Measurements from ENCODE around the gene ARID1B.

Gene ARID1B

GRCh38 chr6:156776840-156777576 lies at the start of gene ARID1B:
TSS of gene ARID1B (plus strand) at chr6:156777378. CDS start at chr6:156777681, 303 bp downstream.
- peak; percentile 25 for DNase-seq

- DNase-seq, result no peak
Measured at GRCh38 chr6:156727715-156728385, 49.3 kb upstream of the ARID1B start.

GRCh38 chr6:156729248-156729647 lies 47.9 kb upstream of the ARID1B start:
- DNase-seq, result no peak

GRCh38 chr6:156731396-156731795 lies 45.8 kb upstream of the ARID1B start:
- no peak for DNase-seq

GRCh38 chr6:156735751-156736150 lies 41.4 kb upstream of the ARID1B start:
- no peak for DNase-seq

- DNase-seq, result no peak
Measured at GRCh38 chr6:156740604-156741003, 36.6 kb upstream of the ARID1B start.

- DNase-seq, result peak; percentile 31
Measured at GRCh38 chr6:156741287-156742073, 35.7 kb upstream of the ARID1B start.

- no peak for DNase-seq
Measured at GRCh38 chr6:156747715-156748114, 29.5 kb upstream of the ARID1B start.

GRCh38 chr6:156748504-156748903 lies 28.7 kb upstream of the ARID1B start:
- DNase-seq, result no peak

GRCh38 chr6:156752666-156753301 lies 24.4 kb upstream of the ARID1B start:
- no peak for DNase-seq

- DNase-seq, result no peak
Measured at GRCh38 chr6:156756630-156757610, 20.3 kb upstream of the ARID1B start.

GRCh38 chr6:156757849-156758248 lies 19.3 kb upstream of the ARID1B start:
- DNase-seq, result no peak

- no peak for DNase-seq
Measured at GRCh38 chr6:156760377-156760776, 16.8 kb upstream of the ARID1B start.

GRCh38 chr6:156762547-156762946 lies 14.6 kb upstream of the ARID1B start:
- DNase-seq, result no peak

- no peak for DNase-seq
Measured at GRCh38 chr6:156765117-156765516, 12.1 kb upstream of the ARID1B start.

GRCh38 chr6:156767603-156768467 lies 9.3 kb upstream of the ARID1B start:
- no peak for DNase-seq

GRCh38 chr6:156771047-156771446 lies 6.1 kb upstream of the ARID1B start:
- DNase-seq, result no peak

- no peak for DNase-seq
Measured at GRCh38 chr6:156771761-156772160, 5.4 kb upstream of the ARID1B start.

- DNase-seq, result no peak
Measured at GRCh38 chr6:156773476-156773875, 3.7 kb upstream of the ARID1B start.

GRCh38 chr6:156773935-156774852 lies 3.0 kb upstream of the ARID1B start:
- peak; percentile 35 for DNase-seq

Measured in NCI-H1048 (cell line).